NCI-H1694 (cell line): ENCODE measurements around the gene TWNK.

Experiments
- DNase-seq: peaks from one replicate; lab custom pipeline; 2025; lab: John Stamatoyannopoulos, UW

The TWNK gene

GRCh38 chr10:101011517-101012423 lies 24.4 kb downstream of the TWNK start:
- DNase-seq, result no peak

DNA sequence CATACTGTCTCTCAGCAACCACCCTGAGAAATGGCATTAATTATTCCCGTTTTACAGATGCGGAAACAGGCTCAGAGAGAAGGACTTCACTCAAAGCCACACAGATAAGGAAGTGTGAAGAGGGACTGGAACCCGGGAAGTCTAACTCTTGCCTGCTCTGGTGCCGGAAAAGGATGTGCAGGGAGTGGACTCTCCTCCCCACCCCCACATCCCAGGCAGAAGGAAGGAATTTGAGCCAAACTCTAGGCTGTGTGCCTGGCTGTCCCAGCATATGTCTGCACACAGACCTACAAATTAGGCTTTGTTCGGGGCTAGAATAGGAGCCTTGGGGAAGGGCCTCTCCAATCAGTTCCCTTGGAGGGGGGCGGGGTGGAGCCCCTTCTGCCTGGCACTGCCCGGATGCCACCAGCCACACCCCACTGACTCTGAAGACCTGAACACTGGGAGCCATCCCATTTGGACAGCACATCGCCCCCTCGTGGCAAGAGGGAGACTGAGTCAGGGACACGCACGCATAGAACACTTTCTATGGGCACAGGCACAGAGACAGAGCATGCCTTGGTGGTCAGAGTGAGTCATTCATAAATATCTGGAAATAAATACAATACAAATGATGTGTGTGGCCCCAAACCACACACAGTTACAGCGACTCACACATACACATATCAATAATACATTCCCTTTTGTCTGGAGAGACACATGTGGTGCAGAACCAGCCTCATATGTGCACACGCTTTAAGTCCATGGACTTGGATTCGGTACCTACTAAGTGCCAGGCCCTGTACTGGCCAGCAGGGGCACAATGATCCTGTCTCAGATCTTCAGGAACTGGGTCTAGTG lies 25.4 kb downstream of the TWNK start:
- DNase-seq, result peak; percentile 75

- no peak for DNase-seq
These were observed 26.1 kb downstream of the TWNK start for GRCh38 chr10:101013365-101013825.

- peak; percentile 21 for DNase-seq
These were observed 27.0 kb downstream of the TWNK start for GRCh38 chr10:101014230-101014884.

GRCh38 chr10:101014966-101015581 lies 27.7 kb downstream of the TWNK start:
- no peak for DNase-seq

- no peak for DNase-seq
These were observed 28.2 kb downstream of the TWNK start for GRCh38 chr10:101015582-101015973.

- DNase-seq, result no peak
These were observed 29.5 kb downstream of the TWNK start for GRCh38 chr10:101016814-101017213.

DNA sequence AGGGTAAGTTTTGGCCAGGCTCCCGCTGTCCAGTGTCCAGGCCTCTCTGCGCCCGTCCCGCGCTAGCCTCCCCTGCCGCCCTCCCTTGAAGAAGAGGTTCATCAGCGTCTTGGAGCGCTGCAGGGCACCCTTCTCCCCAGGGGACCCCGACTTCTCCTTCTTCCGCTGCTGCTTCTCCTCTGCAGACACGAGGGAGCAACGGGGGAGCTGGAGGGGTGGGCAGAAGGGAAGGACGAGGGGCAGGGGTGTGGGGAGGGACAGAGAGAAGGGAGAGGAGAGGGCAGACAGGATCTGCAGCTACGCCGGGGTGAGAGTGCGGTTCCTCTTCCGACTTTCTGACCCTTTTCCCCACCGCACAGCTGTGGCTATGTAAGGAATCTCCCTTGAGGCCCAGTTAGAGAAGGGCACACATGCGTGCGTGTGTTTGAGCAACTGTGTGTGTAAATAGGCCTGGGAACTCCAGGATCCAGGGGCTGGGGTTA lies 30.8 kb downstream of the TWNK start:
- no peak for DNase-seq

DNA sequence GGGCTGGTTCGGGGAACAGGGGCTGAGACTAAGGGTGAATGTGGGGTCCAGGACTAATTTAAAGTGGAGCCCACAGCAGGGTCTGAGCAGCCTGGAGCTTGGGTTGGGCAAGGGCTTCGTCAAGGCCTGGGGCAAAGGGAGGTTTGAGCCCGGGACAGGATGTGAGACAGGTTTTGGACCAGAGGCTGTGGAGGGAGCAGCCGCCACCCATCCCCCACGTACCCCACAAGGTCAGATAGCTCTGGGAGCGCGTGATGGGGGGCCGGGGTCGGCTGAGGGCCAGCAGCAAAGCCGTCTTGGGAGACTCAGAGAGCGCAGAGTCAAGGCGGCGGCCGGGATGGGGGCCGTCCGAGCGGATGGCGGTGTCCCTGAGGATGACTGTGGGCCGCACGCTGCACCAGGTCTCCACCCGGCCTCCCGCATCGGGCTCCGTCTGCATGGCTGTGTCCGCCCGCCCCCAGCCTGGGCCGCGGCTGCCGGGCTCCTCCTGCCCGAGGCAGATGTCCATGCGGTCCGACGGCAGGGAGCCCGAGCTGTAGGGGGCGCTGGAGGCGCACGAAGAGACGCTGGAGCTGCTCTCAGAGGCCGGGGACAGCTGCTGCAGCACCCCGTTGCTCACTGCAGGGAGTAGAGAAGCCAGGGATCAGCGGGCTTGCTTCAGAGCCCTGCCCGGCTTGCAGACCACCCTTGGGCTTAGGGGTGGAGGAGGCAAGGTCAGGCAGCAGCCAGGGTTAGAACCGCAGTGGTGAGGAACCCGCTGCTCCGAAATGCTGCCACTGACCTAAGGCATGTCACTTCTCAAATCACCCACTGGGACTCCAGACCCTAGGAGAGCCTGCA lies 31.5 kb downstream of the TWNK start:
- peak; percentile 72 for DNase-seq

- no peak for DNase-seq
These were observed 32.0 kb downstream of the TWNK start for GRCh38 chr10:101019440-101019703.

DNA sequence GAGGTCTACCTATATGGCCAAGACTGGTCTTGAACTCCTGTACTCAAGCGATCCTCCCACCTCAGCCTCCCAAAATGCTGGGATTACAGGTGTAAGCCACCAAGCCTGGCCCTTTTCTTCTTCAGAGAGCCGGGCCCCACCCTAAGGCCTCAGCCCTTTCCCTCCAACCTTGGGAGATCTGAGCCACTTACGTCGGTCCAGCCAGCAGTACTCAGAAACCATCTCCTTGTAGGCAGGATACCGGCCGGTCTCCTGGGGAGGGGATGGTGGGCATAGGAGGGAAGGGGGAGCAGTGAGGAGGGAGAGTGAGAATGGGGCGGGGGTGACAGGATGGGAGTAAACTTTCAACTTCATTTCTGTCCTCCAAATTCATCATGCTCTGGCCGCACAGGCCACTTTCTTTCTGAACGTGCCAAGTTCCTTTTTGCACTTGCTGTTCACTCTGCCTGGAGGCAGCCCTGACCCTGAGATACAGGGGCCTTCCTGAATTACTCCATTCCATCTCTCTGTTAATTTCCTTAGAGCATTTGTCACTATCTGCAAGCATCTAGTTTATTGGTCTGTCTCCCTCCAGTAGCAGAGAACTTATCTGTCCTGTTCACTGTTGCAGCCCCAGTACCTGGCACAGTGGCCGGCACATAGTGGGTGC lies 33.2 kb downstream of the TWNK start:
- no peak for DNase-seq

GRCh38 chr10:101021239-101021638 lies 33.9 kb downstream of the TWNK start:
- DNase-seq, result no peak

DNA sequence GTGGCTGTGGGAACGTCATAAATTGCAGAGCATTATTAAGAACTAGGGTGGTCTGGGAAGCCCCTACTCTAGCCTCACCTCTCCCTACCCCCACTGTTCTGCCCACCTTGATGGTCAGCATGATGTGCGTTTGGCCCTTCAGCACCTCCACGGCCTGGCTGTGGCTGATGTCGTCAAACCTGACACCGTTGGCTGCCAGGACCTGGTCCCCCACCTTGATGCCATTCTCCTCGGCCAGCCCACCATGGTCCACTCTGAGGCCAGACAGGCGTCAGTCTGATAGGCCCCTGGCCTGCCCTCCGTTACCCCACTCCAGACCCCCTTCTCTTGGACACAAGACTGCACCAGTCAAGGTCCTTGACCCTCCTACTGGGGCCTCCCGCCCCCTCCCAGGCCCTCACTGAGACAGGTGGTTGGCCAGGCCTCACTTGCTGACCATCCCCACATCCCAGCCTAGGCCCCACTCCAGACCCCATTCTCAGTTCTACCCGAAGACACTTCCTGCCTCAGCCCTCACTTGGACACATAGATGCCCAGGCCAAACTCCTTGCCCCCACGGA lies 34.4 kb downstream of the TWNK start:
- no peak for DNase-seq

DNA sequence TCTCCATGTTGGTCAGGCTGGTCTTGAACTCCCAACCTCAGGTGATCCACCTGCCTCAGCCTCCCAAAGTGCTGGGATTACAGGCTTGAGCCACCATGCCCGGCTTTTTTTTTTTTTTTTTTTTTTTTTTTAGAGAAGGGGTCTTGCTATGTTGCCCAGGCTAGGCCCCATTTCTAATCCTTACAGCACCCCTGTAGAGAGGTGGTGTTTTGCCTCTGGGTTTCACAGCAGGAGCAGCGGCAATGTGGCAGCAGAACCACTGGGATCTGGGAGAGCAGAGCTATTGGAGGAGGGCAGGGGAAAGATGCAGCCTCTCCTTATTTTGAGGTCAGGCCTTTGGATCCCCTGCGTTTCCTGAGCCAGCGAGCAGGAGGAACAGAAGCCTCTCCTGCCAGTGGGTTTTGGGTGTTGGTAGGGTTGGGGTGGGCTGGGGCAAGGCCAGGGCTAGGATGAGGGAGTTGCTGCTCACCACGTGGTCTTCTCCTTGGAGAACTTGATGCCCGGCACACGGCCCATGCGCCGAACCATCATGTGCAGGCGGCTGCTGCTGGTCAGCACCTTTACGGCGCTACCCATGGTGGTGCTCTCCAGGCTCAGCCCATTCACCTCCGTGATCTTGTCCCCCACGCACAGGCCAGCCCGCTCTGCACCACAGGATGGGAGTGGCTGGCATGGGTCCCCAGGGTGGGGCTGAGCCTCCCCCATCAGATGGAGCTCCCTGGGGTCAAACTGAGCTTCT lies 35.8 kb downstream of the TWNK start:
- no peak for DNase-seq

DNA sequence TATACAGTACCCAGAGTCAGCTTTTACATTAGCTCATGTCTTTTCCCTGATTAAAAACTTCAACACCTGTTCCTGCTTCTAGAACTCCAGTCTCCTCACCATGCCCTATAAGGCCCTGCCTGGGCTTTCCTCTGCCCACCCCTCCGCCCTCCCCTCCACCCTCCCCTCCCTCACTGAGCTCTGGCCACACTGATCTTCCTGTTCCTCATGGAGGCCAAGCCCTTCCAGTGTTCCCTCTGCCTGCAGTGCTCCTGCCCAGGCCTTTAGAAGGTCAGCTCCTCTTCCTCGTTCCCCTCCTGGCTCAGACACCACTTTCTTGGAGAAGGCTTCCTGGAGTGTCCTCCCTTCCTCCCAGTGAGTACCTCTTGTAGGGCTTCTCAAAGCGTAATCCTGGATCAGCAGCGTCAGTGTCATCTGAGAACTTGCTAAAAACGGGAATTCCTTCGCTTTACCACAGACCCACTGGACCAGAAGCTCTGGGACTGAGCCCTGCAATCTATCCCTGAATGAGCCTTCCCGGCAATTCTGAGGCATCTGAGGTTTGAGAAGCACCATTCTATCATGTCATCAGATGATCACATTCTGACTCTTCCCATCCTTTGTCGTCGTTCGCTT lies 39.9 kb downstream of the TWNK start:
- no peak for DNase-seq

- no peak for DNase-seq
These were observed 41.3 kb downstream of the TWNK start for GRCh38 chr10:101028446-101029337.

DNA sequence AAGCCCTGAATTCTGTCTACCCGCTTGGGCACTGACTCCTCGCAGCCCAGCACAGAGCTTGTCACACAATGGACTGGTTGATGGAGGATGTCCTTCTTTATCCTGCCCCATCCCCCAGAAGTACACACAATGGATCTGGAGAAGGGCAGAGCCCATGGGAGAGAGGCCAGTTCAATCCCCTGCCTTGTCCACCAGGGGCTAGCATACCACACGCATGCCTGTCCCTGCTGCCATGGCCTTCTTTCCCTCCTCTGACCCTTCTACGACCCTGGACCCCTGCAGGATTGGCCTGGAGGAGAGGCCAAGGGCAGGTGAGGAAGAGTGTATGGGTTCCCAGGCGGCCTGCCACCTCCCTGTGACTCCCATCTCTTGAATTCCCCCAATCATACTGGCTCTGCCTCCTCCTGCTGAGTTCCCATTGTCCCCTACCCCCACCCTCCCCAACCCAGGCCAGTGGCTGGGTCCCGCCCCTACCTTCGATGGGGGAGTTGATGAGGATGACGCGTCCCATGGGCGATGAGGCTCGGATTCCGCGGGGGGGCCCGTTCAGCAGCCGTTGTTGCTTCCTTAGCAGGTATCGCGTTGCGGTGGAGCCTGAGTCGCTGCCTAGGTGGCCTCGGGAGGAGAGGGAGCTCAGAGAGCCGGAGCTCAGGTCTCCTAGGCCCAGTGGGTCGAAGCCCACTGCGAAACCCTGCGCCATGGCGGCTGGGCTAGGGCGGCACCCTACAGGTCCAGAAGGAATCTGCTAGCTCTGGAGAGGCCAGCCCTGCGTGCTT lies 42.4 kb downstream of the TWNK start:
- DNase-seq, result no peak
